GM21367 (cell line): Measurements from ENCODE around the gene CAMK4.

Experiments
- ATAC-seq: cut with Tn5 transposase; IDR thresholded peaks from one replicate; pipeline ENCODE4 v1.9.1; 2021; ENCODE audit not compliant: unreplicated experiment

CAMK4 gene

GRCh38 chr5:111229221-111229835 lies 5.1 kb downstream of the CAMK4 start:
- ATAC-seq, result no peak

DNA sequence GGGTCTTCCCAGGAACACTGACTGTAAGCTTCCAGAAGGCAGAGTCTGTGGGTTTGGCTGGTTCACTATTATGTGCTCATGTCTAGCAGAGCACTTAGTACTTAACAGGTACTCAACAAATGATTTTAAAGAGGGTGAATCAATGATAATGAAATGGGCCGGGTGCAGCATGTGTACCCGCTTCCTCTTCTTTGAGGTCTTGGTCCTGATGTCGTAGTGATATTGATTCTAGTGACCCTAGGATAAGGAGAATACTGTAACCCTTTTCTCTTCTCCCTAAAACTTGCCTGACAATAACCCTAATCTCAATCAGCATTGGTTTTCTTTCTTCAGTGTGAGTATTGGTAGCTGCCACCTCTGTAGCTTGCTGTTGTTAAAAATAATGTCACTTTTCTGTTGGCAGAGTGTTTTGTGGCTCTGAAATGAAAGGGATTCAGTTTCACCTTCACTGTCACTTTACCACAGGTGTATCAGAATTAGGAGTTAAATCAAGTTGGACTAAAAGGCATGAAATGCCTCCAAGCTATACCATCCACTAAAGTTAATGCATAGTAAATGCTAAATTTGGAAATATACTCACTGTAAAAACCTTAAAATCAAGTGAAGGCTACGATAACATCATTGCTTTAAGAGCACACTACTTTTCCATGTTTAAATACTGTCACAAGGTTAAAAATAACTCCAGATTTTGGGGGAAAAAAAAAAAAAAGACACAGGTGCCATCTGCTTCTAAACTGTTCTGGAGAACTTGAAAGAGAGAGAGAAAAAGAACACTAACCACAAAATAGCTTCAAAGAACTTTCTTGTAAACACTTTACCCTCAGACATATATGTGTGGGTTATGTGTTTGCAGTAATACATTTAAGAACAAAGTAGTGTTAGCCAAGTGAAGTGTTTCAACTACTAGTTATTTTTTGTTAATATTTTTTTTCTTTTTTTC lies 6.0 kb downstream of the CAMK4 start:
- ATAC-seq, result peak; percentile 35

DNA sequence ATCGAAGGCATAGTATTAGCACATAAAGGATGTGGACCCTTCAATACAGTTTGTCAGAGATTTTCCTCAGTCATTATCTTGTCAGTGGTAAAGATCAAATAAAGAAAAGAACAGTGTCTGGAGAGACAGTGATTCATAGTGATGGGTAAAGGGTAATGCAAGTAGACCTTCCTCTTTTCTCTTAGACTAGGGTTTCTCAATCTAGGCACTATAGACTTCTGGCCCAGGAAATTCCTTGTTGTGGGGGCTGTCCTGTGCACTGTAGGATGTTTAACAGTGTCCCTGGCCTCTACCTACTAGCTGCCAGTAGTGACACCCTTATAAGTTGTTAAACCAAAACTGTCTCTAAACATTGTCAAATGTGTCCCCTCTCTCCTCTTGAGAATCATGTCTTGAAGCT lies 6.9 kb downstream of the CAMK4 start:
- ATAC-seq, result no peak

DNA sequence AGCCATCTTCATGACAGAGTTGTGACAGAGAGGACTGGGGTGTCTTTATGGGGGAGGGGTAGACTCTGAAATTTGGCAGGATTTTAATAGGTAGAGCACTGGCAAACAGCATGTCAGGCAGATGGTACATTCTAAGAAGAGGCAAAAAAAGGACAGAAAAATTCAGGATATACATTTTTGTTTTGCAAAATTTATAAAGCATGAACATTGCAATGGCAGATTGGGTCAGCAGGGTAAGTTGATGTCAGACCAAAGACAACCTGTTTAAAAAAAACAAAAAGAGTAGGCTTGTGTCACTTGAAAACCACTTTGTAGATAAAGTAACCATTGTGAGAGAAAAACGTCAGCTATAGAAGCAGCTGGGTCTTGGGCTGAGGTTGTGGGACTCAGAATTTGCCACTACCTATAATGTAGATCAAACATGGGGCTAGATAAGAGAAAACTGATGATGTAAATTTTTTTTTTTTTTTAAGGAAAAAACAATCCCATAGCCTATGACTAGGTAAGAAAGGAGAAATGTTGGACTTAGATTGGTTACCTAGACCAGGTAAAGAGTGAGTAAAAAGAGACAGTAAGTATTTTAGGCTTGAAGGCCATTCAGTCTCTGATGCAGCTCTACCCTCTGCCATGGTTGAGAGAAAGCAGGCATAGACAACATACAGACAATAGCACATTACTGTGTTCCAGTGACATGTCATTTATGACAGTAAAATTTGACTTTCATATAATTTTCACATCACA lies 8.3 kb downstream of the CAMK4 start:
- no peak for ATAC-seq

DNA sequence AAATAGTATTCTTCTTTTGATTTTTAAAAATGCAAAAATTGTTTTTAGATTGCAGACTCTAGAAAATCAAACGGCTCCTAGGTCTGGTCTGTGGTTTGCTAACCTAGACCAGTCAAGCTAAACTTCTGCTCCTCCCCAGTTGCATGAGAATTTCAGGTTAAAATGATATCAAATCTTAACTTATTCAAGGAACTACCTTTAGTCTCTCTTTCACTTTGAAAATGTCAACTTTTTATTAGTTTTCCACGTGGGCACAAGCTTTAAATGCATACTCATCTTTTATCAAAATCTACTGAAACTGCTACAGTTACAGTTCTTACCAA lies 8.8 kb downstream of the CAMK4 start:
- no peak for ATAC-seq

DNA sequence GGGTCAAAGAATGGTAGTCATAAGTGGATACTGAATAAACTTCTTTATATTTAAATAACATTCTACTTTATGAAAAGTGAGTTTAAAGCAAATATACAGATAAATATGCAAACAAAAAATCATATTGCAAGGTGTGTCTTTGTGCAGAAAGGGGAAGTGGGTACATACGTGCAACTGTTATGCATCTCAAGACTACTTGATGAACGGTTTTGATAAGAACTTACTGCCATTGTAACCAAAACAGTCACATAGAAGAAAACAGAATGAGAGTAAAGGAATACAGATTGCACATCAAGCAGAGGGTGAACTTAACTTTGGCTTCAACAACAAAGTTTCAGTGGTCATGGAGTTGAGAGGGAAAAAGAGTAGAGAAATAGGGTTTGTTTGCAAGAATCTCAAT lies 9.9 kb downstream of the CAMK4 start:
- no peak for ATAC-seq

DNA sequence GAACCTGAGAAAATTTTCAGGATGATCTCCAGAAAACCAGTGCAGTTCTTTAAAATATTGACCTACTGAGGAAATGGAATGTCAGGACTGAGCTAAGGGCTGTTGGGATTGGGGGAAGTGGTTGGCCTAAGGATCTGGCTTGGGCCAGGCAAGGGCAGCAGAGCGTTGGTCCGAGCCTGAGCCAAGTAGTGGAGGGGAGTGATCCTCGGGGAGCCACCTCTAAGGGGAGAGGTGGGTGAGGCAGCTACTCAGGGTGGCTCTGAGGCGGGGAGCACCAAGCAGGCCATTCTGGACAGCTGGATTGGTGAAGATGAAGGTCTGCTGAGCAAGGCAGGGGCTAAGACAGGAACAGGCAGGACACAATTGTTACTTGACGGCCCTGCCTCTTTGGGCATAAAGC lies 11.5 kb downstream of the CAMK4 start:
- no peak for ATAC-seq

GRCh38 chr5:111236348-111236747 lies 12.2 kb downstream of the CAMK4 start:
- ATAC-seq, result no peak

DNA sequence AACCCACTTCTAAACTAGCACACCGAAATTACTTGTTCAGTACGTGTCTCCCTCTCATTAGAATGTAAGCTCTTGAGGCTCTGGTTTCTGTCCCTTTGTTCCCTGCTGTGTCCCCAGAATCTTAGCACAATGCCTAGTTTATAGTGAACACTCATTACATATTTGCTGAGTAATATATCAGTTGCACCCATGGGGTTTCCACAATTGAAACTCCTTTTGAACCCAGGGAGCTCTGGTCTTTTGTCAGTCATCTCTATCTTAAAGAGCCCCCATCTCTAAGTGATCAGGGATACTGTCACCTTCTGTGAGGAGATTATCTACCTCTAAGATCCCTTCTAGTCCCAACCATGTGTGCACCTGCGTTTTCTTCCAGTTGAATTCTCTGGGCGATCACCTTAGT lies 12.8 kb downstream of the CAMK4 start:
- ATAC-seq, result no peak

DNA sequence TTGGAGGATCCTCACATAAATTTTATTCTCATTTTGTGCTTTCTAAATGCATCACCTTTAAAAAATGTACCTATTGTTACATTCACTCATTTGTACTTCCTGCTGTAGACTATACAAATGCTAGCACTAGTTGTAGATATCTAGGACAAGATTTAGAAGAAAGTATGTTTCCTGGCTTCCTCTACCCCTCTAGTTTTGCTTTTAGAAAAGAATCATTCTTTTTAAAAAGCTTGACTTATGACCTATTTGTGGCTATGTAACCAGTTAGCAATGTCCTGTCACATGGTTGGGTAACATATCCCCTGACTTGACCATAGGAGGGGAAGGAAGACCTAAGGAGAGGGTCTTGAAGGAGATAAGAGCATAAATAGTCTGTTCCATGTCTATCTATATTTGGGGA lies 13.3 kb downstream of the CAMK4 start:
- no peak for ATAC-seq

DNA sequence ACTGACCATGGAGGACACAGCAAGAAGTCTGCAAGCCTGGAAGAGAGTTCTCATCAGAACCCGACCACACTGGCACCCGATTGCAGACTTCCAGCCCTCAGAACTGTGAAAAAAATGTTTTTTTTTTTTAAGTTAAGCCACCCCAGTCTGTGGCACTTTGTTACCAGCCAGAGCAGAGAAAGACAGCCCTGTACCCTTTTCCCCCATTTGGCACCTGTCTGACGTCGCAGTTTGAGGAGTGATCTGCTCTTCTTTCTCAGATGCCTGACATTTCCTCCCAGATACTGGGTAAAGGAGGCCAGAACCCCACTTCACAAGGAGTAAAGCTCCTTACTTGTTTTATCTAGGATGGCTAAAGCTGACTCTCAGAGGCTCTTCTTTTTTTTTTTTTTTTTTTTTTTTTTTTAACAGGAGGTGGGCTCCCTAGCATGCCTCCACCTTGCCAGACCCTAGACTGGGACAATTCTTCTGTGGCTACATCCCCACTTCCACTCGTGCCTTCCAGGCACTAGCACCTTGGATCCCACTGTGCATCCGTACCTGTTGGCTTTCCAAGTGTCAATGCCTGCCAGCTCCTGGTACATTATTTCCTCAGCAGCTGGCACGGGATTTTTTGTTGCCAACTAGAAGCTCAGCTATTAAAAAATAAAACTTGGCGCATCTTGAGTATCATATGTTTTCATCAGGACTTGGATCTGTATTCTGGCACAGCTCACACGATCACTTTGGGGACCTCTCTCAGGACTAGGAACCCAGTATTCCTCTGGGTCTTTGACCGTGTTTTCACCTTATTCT lies 14.4 kb downstream of the CAMK4 start:
- no peak for ATAC-seq

DNA sequence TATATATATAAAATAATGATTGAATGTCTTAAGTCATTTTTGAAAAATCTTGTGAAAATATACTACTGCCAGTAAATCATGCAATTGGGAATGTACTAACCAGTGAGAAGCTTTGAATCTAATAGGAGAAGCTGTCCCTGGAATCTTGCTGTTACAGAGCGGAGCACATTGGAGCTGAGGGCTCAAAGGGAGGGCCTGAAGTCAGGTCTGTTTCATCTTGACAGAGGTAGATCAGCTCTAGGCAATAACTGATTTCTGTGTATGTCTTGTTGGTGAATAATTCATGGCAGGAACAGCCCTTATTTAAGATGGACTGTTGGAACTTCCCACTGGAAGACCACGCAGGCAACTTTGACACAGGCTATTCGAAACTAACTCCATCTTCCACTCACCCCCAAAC lies 17.5 kb downstream of the CAMK4 start:
- no peak for ATAC-seq

DNA sequence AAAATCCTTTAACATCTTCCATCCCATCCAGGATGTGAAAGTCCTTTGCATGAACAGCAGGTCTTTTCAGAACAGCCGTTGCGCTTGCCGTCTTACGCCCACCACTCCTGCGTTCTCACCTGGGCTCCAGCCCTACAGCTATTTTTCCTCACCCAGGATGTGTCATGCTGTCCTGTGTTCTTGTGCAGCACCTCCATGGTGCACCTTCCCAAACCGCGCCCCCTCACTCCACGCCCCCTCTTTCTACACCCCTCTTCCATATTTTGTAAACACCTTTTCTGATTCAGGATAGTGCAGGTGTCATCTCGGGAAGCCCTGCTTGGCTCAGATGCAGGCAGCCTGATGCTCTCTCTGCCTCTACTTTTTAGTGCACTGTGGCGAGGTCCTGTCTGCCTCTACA lies 18.4 kb downstream of the CAMK4 start:
- ATAC-seq, result no peak

DNA sequence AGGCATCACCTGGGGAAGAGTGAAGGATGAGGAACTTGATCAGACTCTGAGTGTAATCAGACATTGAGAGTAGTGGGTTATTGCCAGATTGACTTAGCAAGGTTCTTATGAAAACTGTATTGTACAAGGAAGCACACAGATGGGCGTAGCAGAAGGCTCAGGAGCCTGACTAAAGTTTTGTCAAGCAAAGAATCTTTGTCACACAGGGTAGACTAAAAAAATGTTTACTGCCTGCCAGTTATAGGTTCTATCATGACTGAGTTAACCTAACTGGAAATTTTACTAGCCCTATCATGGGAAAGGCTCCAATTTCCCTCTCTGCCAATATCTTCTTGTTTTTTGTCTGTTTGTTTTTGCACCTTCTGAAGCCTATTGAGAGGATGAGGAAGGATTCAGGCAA lies 19.1 kb downstream of the CAMK4 start:
- no peak for ATAC-seq

GRCh38 chr5:111245654-111246053 lies 21.5 kb downstream of the CAMK4 start:
- ATAC-seq, result no peak

DNA sequence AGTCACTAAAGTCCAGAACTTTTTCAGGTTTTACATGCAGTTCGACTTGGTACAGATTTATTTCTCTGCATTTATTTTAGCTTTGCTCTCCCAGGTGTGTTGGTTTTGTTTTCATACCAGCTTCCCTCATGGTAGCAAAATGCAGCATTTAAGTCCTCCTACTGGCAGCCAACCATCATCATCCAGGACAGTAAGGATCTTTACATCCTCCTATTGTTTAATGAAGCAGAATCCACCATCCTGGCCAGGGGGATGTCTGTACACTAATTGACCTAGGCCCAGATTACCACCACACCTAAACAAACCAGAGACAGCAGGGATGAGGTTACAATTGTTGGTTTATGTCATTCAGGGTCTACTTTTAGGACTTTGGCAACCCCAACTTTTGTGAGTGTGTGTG lies 22.3 kb downstream of the CAMK4 start:
- ATAC-seq, result no peak

DNA sequence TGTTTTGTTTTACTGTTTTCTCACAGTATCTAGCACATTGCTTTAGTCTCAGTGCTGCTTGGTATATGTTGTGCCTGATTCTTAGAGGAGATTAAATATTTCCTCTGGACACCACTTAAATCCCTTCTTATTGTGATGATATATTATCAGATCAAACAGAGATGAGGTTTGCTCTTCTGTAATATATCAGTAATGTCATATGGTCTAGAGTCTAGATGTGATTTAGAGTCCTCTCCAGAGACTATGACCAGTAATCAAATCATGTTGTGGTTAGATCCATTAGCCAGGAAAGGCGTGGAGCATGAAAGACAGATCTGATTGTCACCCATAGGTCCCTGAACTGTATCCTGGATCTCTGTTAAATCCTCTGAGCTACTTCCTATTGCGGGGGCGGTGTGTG lies 24.4 kb downstream of the CAMK4 start:
- ATAC-seq, result no peak

DNA sequence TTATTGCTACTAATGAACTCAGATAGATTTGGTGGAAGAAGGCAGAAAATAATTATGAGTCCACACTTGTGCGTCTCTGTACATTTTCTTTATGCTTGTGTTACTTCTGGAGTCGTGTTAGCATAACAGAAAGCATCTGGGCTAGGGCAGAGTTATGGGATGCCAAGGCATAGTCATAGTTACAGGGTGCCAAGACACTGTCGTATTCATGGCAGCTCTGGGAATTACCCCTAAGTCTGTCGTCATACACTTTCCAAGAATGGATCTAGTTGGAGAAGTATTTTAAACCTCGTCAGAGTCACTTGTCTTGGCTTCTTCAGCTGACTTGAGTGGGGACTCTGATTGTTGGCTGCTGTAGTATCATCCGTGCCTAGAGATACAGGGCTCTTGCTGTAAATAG lies 27.7 kb downstream of the CAMK4 start:
- ATAC-seq, result no peak

GRCh38 chr5:111252799-111253545 lies 28.8 kb downstream of the CAMK4 start:
- ATAC-seq, result peak; percentile 69

DNA sequence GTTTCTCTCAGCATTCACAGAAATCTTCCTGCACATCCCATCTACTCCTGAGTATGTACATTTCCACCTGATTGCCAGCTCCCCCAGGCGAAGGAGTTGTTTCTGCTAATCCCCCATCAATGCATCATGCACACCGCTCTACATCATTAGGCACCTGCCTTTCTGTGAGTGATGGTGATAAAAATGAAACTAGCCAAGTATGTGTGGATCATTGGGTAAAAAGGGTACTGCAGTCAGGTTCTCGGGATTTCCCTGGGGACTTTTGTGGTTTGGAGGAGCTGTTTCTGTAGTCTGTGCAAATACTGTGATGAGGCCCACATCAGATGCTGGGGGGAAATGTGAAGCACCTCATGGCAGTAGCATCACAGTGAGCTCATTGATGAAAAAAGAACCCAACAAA lies 30.4 kb downstream of the CAMK4 start:
- peak; percentile 68 for ATAC-seq

DNA sequence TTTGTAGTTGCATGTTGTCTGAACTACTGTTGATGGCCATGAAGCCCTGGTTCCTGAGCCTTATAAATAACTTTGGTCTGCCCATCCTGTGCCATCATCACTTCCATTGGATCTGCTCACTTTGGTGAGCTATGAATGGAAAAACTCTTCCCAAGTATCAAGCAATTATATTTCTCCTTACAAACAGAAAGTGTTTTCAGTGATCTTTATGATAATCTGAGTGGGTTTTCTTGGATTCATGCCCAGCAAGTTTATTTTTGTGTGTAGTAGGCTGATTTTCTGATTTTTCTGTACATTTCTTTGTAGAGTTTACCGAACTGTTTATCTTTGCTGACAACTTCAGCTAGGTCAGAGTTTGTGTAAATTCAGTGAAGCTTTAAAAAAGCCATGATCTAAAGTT lies 31.0 kb downstream of the CAMK4 start:
- no peak for ATAC-seq
